Measurements from ENCODE around the gene MEIOSIN.
A peak's percentile ranks its signal among the peaks of the same experiment; 100 is the strongest.
"Not testable (repeated sequence)": the region's sequence is repeated elsewhere in the genome, so short reads cannot be mapped to it uniquely, and the experiment has no call there.

MEIOSIN gene

DNA sequence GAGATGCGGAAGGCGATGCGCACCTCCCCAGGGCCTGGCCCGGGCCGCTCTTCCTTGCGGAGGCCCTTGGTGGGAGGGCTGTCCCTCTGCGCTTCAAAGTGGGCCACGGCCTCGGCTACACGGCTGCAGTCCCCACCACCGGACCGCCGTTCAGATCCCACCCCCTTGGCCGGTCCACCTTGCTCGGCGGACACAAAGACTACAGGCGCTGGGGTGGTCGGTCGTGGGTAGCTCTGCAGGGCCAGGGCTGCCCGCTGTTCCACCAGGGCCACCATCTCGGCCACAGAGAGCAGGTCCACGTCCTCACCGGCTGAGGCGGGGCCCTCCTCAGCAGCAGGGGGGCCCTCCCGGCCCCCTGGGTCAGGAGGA is 20.6 kb upstream of the MEIOSIN start:
- DNase-seq, result no peak
- TF ChIP-seq POLR2A (IDR thresholded peaks at IDR 0.05; ENCODE audit: low read length) (no peak), GATA1 (IDR thresholded peaks at IDR 0.05; ENCODE audit: low read depth, low read length) (no peak)

DNA sequence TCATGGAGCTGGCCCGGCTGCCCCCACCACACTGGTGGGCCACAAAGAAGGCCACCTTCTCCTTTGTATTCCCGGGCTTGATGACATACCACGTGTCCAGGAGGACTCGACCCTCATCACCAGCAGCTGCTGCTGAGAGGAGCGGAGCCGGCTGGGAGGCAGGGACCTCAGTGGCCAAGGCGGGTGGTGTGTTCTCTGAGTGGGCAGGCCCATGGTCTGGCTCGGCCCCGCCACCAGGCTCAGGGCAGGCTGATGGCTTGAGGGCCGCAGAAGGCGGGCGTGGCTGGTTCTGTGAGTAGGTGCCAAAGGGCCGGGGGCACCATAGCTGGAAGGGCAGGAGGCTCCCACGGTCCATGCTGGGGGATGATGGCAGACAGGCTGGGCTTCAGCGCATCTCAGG is 20.1 kb upstream of the MEIOSIN start:
- TF ChIP-seq GATA1 (IDR thresholded peaks at IDR 0.05; ENCODE audit: low read depth, low read length), result no peak
- TF ChIP-seq POLR2A (IDR thresholded peaks at IDR 0.05; ENCODE audit: low read length), result no peak
- no peak for DNase-seq

DNA sequence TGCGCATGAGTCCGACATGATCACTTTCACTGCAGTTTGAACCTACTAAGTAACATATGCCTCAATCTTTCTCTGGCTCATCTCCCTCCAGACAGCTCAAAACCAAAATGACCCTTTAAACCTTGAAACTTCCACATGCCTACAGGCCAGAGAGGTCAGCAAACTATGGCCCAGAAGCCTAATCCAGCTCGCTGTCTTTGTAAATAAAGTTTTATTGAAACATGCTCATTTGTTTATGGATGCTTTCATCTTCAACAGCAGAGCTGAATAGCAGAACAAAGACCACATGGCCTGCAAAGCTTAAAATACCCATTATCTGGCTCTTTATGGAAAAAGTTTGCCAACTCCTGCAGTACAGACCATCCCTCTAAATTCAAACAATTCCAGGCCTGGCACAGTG is 18.1 kb upstream of the MEIOSIN start:
- TF ChIP-seq POLR2A (IDR thresholded peaks at IDR 0.05; ENCODE audit: low read length), result no peak
- no peak for TF ChIP-seq GATA1 (IDR thresholded peaks at IDR 0.05; ENCODE audit: low read depth, low read length)
- DNase-seq, result no peak

DNA sequence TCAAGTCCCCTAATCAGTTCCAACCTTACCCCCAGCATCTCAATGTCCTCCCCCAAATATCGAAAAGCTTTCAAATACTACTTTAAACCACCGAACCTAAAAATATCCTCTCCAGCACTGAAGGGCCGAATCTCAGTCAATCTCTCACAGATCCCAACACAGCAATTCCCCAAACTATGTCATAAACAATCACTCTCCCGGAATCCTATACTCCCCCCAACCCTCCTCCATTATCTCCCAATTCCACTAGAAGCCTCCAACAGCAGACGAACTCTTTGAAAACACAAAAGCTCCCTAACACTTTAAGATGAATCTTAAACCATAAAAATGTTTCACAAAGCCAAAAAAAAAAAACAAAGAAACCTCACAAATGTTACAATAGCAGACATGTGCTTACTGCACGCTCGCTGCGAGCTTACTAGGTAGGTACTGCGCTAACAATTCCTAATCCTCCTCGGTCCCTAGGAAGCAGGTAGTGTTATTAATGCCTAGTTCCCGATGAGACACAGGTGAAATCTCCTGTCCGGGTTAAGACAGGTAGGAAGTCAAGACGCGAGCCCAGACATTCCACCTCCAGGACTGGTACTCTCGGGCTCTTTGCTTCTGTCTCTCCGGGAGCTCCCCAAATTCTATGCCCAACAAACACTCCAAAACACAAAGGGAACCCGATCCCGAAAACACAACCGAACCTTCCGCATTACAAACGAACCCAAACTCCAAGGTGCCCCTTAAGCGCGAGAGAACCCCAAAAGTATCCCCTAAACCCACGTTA is 16.7 kb upstream of the MEIOSIN start:
- TF ChIP-seq GATA1 (IDR thresholded peaks at IDR 0.05; ENCODE audit: low read depth, low read length) (no peak), POLR2A (IDR thresholded peaks at IDR 0.05; ENCODE audit: low read length) (no peak)
- DNase-seq, result peak; percentile 52 to 74

DNA sequence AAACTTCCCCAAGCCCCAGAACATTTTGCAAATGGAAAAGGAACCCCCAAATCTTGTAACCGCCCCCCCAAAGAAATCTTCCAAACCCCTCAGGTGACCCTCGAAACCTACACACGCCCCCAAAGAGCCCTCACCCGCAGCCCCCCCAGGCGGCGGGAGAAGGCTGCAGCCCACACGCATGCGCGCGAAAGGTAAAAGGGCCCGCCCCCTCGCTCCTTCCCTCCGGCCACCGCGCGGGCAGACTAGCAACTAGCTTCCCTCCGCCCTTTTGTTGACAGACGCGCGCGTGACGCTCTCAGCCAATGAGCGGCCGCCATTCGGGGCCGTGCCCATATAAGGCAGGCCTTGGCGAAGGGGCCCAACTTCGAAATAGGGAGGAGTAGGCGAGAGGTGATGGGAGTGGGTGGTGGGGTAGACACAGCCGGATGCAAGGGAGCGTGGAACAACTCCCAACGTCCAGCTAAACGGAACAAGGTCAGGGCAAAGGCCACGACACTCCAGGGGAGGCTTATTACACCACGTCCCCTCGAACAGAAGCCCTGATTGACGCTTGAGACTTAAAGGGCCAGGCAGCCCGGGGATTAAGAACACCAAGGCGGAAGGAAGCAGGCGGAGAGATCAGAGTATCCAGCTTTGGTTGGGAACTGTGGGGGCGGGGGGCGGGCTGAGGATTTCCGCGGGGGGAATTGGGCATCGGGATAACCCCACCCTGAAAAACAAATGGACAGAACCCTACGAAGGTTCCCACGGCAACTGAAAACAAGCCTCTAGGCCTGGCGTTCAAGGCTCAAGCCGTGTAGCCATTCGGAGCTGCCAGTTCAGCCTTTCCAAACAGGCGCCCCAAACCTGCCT is 15.9 kb upstream of the MEIOSIN start:
- no peak for TF ChIP-seq GATA1 (IDR thresholded peaks at IDR 0.05; ENCODE audit: low read depth, low read length)
- peak; percentile 87 for TF ChIP-seq POLR2A (IDR thresholded peaks at IDR 0.05; ENCODE audit: low read length)
- DNase-seq, result peak; percentile 99

DNA sequence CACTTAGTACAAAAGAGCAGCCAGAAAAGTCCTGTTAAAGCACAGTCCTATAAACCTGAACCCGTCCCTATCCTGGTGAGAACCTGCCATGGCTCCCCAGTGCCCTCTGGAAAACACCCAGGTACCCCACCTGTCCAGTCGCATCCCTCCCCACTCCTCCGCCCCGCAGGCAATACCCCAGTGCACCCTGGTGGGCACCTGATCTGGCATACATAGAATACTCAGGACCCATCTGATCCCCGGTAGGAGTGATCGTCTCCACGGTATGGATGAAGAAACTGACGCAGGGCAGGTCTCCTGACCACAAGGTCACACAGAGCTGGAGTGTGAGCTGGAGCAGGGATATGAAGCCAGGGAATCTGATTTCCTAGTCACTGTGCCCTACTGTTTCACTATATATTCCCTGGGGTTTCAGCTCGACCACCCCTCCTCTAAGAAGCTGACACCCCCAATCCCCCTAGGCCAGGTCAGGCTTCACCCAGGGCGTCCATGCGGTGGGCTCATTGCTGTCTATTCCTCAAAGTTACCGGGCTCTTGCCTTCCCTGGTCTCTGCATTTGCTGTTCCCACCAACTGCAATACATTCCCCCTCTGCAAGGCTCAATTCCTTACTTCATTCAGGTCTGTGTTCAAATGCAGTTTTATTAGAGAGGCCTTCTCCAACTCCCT is 15.1 kb upstream of the MEIOSIN start:
- TF ChIP-seq GATA1 (IDR thresholded peaks at IDR 0.05; ENCODE audit: low read depth, low read length), result no peak
- TF ChIP-seq POLR2A (IDR thresholded peaks at IDR 0.05; ENCODE audit: low read length), result no peak
- DNase-seq, result no peak

DNA sequence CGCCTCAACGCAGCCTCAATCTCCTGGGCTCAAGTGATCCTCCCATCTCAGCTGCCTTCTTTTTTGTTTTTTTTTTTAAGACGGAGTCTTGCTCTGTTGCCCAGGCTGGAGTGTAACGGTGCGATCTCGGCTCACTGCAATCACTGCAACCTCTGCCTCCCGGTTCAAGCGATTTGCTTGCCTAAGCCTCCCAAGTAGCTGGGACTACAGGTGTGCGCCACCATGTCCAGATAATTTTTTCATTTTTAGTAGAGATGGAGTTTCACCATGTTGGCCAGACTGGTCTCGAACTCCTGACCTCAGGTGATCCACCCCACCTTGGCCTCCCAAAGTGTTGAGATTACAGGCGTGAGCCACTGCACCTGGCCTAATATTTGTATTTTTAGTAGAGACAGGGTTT is 13.2 kb upstream of the MEIOSIN start:
- not testable (repeated sequence) for DNase-seq

DNA sequence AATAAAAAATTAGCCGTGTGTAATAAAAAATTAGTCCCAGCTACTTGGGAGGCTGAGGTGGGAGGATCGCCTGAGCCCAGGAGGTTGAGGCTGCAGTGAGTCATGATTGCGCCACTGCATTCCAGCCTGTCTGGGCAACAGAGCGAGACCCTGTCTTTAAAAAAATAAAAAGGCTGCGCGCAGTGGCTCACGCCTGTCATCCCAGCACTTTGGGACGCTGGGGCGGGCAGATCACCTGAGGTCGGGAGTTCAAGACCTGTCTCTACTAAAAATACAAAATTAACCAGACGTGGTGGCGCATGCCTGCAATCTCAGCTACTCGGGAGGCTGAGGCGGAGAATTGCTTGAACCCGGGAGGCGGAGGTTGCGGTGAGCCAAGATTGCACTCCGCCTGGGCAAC is 4.6 kb upstream of the MEIOSIN start:
- not testable (repeated sequence) for DNase-seq

DNA sequence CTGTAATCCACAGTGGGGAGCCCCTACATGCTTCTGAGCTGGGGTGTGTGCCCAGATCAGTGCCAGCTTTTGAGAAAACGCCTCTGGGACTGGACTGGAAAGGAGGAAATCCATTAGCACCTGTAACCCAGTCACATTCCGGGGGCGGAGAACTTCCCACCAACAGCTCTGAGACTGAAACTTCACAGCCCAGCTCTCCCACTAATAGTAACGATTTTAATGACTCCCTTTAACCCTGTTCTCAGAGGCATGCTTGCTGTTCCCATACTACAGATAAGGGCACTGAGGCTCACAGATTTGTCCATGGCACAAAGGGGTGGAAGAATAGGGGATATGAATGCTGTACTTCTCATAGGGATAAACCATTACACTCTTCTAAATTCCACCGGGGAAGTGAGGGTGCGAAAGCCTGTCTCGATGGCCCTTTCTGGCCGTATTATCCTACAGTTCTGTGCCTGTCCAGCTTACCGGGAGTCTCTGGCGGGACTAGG is 3.4 kb upstream of the MEIOSIN start:
- DNase-seq, result no peak
- no peak for TF ChIP-seq GATA1 (IDR thresholded peaks at IDR 0.05; ENCODE audit: low read depth, low read length)
- TF ChIP-seq POLR2A (IDR thresholded peaks at IDR 0.05; ENCODE audit: low read length), result no peak

DNA sequence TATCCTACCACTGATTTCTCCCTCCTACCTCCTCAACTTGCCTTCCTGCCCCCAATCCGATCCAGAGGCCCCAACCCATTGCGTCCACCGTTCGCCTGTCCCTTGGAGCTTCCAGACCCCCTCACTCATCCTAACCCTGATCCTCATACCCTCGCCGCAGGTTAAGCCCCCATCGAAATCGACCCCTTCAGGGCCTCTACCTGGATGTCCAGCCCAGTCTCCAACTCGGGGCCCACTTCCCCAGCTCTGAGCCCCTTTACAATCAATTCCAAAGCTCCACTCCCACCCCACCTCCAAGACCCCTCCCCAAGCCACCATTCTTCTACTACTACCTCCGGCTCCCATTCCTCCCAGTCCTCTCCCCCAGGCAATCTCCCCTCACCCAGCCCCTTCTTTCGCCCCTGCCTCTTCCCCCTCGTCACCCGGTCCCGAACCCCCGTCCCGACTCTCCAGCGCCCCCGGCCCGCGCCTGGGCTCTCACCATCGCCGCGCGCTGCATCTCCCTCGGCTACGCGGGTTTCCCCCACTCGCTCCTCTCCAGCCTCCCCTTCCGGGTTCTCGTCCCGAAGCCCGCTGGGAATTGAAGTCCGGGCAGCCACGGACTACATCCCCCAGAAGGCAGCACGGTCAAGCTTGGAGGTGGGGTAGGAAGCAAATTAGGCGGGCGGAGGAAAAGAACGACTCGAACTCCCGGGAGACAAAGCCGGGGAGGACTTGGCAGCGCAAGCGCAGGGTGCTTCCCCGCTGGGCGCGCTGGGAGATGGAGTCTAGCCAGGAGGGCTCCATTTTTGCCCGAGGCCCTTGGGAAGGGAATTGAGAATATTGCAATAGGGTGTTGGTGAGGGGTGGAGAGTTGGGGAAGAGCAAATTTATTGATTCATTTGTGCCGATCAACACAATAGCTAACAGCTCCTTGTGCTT is 2.6 kb upstream of the MEIOSIN start, which contains the start of gene FBXO46:
FBXO46 (minus strand) TSS at position 529 of the 921 bp plus-strand sequence. CDS start 17,401 bp downstream, outside the sequence.
- no peak for TF ChIP-seq GATA1 (IDR thresholded peaks at IDR 0.05; ENCODE audit: low read depth, low read length)
- TF ChIP-seq POLR2A (IDR thresholded peaks at IDR 0.05; ENCODE audit: low read length), result peak; percentile 75
- DNase-seq, result peak; percentile 96

DNA sequence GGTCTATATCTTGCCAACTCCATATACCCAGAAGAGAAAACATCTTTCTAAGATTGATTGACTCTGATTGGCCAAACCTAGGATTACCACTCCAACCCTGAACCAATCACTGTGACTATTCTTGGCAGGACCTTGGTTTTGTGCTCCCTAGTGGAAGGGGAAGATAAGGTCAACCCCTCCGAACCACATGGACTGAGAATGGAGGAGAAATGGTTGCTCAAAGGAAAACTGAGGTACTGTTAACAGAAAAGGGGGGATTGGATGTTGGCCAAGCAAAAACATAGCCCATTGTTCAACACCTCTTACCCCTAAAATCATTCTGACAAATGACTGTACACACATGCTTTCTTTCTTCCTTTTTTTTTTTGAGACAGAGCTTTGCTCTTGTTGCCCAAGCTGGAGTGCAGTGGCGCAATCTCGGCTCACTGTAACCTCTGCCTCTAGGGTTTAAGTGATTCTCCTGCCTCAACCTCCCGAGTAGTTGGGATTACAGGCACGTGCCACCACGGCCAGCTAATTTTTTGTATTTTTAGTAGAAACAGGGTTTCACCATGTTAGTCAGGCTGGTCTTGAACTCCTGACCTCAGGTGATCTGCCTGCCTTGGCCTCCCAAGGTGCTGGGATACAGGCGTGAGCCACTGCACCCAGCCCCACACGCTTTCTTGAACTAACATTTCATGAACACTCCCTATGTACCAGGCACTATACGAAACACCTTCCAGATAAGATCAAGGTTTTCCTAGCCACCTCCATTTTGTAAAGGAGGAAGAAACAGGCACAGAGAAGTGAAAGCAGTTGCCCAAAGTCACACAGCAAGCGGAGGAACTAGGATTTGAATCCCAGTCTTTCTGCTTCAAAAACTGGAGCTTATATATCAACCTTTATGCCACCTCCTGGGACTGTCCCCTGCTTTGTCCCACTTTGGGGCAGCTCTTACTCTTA is 6.5 kb downstream of the MEIOSIN start:
- DNase-seq, result peak in 1 of 2 experiments; percentile 26

DNA sequence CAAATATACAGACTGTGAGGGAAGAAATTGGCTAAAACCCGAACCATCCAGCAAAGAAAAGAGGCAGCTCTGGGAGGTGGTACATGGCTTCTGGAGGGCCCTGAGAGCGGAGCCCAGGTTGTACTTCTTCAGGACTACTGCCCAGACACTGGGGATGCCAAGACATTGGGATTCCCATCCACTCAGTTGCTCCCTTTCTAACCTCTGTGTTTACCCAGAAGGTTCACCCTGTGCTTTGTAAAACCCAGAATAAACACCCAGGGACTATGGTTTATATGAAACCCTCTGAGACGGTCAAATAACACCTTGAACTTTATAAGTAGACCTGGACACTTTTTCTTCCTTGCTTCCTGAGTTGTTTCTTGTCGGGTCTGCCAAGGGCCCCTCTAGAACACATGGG is 9.7 kb downstream of the MEIOSIN start:
- no peak for TF ChIP-seq GATA1 (IDR thresholded peaks at IDR 0.05; ENCODE audit: low read depth, low read length)
- TF ChIP-seq POLR2A (IDR thresholded peaks at IDR 0.05; ENCODE audit: low read length), result no peak
- no peak for DNase-seq

More for the DNA sequence above, 6.5 kb downstream of the MEIOSIN start:
- TF ChIP-seq GATA1 (IDR thresholded peaks at IDR 0.05; ENCODE audit: low read depth, low read length) (no peak), POLR2A (IDR thresholded peaks at IDR 0.05; ENCODE audit: low read length) (no peak)
